HG03439 (cell line): Measurements from ENCODE around the gene SPRR3.
"Not testable (repeated sequence)": the region's sequence is repeated elsewhere in the genome, so short reads cannot be mapped to it uniquely, and the experiment has no call there.

Source experiments
- ATAC-seq: cut with Tn5 transposase; IDR thresholded peaks from one replicate; pipeline ENCODE4 v1.9.1; 2021; ENCODE audit warnings: mild to moderate bottlenecking, moderate library complexity; ENCODE audit not compliant: unreplicated experiment

SPRR3 gene

GRCh38 chr1:152983234-152983633 lies 18.3 kb upstream of the SPRR3 start:
- ATAC-seq, result no peak

GRCh38 chr1:152983743-152984142 lies 17.8 kb upstream of the SPRR3 start, which contains the start of gene SPRR1A:
TSS of gene SPRR1A (plus strand) at chr1:152984081. CDS start at chr1:152985231, 1,150 bp downstream.
- no peak for ATAC-seq

GRCh38 chr1:152986578-152986977 lies 15.0 kb upstream of the SPRR3 start:
- ATAC-seq, result no peak

GRCh38 chr1:152993186-152993585 lies 8.4 kb upstream of the SPRR3 start:
- no peak for ATAC-seq

DNA sequence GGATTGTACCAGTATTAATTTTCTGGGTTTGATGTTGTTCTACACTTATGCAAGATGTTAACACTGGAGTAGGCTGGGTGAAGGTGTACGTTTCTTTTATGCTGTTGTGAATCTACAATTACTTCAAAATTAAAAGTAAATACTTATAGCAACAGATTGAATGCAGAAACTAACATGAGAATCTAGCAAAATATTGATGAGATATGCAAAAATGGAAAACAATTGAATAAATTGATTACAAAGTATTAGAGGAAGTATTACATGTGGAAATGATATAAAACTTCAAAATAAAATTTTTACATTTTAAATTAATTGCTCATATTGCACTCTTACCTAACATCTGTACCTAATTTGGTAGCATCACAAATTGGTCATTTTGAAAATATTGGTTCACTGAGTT lies 5.7 kb upstream of the SPRR3 start:
- no peak for ATAC-seq

DNA sequence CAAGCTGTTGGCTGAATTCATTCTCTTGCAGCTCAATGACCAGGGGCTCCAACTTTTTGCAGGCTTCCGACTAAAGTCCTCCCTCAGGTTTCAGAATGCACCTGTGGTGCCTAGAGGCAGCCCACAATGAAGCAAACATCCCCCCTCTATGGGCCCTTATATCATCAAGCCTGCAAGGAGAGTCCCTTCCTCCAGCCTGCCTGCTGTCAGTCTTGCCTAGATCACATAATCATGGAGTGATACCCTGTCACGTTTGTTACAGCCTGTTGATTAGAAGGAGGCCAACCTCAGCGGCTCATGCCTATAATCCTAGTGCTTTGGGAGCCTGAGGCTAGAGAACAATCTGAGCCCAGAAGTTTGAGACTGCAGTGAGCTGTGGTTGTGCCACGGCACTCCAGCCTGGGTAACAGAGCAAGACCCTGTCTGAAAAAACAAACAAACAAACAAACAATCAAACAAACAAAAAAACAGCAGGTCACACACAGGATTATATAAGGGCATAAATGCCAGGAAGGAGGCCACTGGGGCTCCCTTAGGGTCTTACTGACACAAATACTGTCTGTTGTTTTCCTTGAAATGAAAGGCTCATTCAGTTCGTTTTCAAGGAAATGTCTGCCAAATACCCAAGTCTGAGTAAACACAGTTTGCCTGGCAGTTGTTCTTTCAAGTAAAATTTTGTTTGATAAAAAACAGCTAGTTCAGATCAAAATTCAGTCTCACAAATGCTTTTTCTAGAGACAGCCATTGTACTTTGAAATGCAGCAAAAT lies 4.7 kb upstream of the SPRR3 start:
- no peak for ATAC-seq

DNA sequence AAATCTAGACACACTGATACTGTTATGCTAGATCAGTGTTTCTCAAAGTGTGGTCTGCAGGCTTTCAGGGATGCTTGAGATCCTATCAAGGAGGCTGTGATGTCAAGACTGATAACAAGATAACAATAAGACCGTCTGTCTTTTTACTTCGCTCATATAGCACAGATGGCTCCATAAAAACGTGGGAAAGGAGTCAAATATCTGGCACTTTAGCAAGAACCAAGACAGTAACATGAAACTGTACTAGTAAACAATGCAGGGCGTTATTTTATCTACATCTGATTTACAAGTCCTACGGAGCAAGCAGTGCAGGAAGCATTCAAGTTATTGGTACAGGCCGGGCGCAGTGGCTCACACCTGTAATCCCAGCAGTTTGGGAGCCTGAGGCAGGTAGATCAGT lies 3.6 kb upstream of the SPRR3 start:
- ATAC-seq, result no peak

DNA sequence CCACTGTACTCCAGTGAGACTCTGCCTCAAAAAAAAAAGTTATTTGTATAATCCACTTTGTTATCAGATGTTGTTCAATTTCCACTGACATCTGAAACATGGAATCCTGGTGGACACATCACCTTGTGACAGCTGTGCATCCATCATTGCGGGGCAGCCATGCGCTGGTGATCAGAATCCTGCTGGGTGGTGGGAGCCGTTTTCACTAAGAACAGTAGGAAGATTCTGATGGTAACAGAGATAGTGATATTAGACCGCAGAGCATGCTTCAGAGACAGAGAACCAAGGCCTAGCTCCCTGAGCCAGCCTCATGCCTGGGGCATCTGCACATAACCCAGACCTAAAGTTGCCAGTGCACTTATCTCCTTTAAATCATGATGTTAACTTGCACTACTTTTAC lies 3.1 kb upstream of the SPRR3 start:
- ATAC-seq, result no peak

DNA sequence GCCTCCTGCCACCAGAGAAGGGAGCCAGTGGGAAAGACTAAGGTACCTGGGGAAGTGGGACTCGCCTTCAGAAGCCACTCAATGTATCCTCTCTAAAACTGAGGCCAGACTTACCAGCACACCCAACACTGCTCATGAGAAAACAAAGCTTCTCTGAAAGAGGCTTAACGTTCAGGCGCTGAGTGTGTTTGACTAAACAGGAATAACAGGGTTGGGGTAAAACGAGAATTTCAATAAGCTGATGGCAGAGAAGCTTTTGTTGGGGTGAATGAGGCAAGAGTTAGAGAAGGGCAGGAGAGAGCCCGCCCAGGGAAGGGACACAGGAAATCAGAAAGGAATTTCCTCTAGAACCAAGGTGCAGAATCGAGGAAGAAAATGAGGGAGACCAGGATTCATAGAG lies 1.7 kb upstream of the SPRR3 start:
- ATAC-seq, result no peak

- ATAC-seq, result no peak
Observed at GRCh38 chr1:153000294-153000693, 1.3 kb upstream of the SPRR3 start.

- ATAC-seq, result not testable (repeated sequence)
Observed at GRCh38 chr1:153011235-153011758, 9.7 kb downstream of the SPRR3 start.

GRCh38 chr1:153021829-153022228 lies 20.3 kb downstream of the SPRR3 start:
- not testable (repeated sequence) for ATAC-seq

GRCh38 chr1:153022340-153022739 lies 20.8 kb downstream of the SPRR3 start:
- ATAC-seq, result not testable (repeated sequence)

DNA sequence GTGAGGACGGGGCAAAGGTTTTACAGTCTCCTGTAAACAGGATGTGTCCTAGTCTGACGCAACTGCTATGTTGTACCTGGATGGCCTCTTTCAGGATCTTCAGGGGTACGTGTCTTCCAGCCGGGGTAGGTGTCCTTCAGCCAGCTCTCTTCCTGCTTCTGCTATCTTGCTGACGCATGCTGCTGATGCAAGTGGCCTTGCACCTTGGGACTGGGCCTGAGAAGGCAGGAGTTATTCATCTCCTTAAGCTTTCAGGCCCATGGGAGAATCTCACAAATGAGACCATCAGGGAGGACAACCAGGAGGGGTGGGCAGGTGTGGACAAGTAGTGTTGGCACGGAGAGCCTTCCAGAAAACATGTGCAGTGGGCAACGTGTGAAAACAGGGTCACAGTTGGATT lies 21.6 kb downstream of the SPRR3 start:
- ATAC-seq, result no peak

- ATAC-seq, result no peak
Observed at GRCh38 chr1:153024413-153024812, 22.9 kb downstream of the SPRR3 start.

DNA sequence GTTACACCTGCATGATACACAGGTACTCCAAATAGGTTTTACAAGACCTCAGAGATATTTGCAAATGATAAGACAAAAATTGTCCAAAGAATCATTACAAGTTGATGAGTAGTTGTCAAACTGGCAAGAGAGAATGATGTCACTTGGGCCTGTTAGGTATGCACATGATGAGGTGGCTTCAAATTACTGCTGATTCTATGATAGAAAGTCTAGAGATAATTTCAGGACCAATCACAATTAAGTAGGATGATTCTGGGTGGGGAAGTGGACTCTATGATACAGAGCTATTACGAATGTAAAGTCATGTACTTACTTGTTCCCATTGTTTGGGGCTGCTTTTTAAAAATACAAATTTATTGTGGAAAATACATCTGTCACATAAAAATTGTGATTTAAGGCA lies 24.2 kb downstream of the SPRR3 start:
- no peak for ATAC-seq

GRCh38 chr1:153028766-153029165 lies 27.2 kb downstream of the SPRR3 start:
- no peak for ATAC-seq

DNA sequence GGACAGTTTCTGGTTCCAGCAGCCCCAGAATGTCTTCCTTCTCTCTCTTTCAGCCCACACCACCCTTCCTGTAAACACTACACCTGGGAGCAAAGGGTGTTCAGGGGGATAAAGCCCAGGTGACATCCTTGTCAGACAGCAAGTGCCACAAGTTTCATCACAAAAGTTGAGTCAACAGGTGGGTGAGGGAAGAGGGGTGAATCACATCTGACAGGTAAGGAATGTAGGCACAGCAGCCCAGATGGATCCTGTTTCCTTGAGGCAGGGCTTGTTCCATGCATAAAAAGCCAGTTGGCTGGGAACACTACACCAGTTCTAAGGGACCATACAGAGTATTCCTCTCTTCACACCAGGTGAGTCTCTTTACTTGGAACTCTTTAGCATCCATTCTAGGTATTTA lies 29.3 kb downstream of the SPRR3 start, which contains the start of gene SPRR1B:
TSS of gene SPRR1B (plus strand) at position 309 of the 400 bp plus-strand sequence. CDS start 1,143 bp downstream, outside the sequence.
- no peak for ATAC-seq

DNA sequence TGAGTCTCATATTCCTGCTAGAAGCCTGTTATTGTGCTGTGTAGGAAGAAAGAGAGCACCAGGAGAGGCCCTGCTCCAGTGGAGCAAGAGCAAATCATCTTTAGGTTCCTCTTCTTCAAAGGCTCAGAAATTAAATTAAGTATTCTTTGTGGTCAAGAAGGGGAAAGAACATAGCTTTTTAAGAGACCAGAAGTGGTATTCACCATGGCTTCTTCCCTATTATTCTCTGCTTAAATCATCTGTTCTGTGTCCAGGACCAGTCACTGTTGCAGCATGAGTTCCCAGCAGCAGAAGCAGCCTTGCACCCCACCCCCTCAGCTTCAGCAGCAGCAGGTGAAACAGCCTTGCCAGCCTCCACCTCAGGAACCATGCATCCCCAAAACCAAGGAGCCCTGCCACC lies 30.5 kb downstream of the SPRR3 start:
- no peak for ATAC-seq

- no peak for ATAC-seq
Observed at GRCh38 chr1:153032677-153033308, 31.2 kb downstream of the SPRR3 start.

DNA sequence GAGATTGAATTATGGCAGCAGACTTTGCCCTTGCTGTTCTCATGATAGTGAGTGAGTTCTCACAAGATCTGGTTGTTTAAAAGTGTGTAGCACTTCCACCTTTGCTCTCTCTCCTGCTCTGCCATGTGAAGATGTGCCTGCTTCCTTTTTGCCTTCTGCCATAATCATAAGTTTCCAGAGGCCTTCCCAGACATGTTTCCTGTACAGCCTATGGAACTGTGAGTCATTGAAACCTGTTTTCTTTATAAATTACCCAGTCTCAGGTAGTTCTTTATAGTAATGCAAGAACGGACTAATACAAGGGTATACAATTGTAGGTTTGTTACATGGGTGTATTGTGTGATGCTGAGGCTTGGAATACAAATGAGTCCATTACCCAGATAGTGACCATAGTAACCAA lies 33.7 kb downstream of the SPRR3 start:
- ATAC-seq, result no peak
